WTC11 (cell line): ENCODE data around the gene ATAD3C. TPM values are rescaled to one million over a fixed set of nuclear protein-coding genes. Genes with fewer than 3 reads are reported as not detected.

Source experiments
- ATAC-seq: fragments of 200-7000 bp; cut with Tn5 transposase; 2 replicates; pipeline ENCODE4 v1.10.0; 2021; ENCODE audit warnings: mild to moderate bottlenecking, moderate library complexity
- CTCF ChIA-PET: fragments of 300-600 bp; sonication (Branson Sonifier 250); formaldehyde crosslinking; loops from one replicate; lab custom pipeline; 2021; ENCODE audit warnings: antibody characterized with exemption; lab: Charles Lee
- POLR2A ChIA-PET: fragments of 350-600 bp; sonication (Branson Sonifier 250); formaldehyde crosslinking; loops from one replicate; lab custom pipeline; 2021; ENCODE audit warnings: antibody characterized with exemption; lab: Charles Lee
- DNase-seq: peaks from one replicate; pipeline ENCODE4 v3.0.0; 2021; ENCODE audit warnings: low spot score
- H3K27ac Mint-ChIP-seq: 2 replicates; pipeline ENCODE4 v1.8.0; 2021; ENCODE audit warnings: mixed read lengths
- H3K27me3 Mint-ChIP-seq: 2 replicates; pipeline ENCODE4 v1.8.0; 2021; ENCODE audit warnings: low read depth, mild to moderate bottlenecking, moderate library complexity, mixed read lengths
- H3K36me3 Mint-ChIP-seq: 2 replicates; pipeline ENCODE4 v1.8.0; 2021; ENCODE audit warnings: mixed read lengths
- H3K4me1 Mint-ChIP-seq: 2 replicates; pipeline ENCODE4 v1.8.0; 2022; ENCODE audit warnings: mixed read lengths
- H3K4me3 Mint-ChIP-seq: 2 replicates; pipeline ENCODE4 v1.8.0; 2021; ENCODE audit warnings: mild to moderate bottlenecking, moderate library complexity, mixed read lengths
- H3K9me3 Mint-ChIP-seq: 2 replicates; pipeline ENCODE4 v1.8.0; 2021; ENCODE audit warnings: mixed read lengths
- ETV6 ChIP-seq: sonication (generic); formaldehyde crosslinking; IDR thresholded peaks from 2 replicates; pipeline ENCODE4 v1.8.1; 2022; ENCODE audit warnings: mild to moderate bottlenecking, missing genetic modification reagents
- FOXJ3 ChIP-seq: sonication (generic); formaldehyde crosslinking; IDR thresholded peaks from 2 replicates; pipeline ENCODE4 v1.9.0; 2021; ENCODE audit warnings: missing genetic modification reagents, mild to moderate bottlenecking, borderline replicate concordance
- GTF2I ChIP-seq: fragments of 250-450 bp; sonication (Bioruptor Pico); conservative IDR thresholded peaks from 2 replicates; pipeline ENCODE4 v1.4.0; 2021; ENCODE audit warnings: mild to moderate bottlenecking
- SOX15 ChIP-seq: fragments of 250-450 bp; sonication (Bioruptor Pico); IDR thresholded peaks from 2 replicates; pipeline ENCODE4 v1.9.0; 2021; ENCODE audit warnings: mild to moderate bottlenecking
- TEAD4 ChIP-seq: sonication (generic); formaldehyde crosslinking; IDR thresholded peaks from 2 replicates; pipeline ENCODE4 v1.8.0; 2022; ENCODE audit warnings: mild to moderate bottlenecking, missing genetic modification reagents
- ZNF121 ChIP-seq: sonication (generic); formaldehyde crosslinking; IDR thresholded peaks from 2 replicates; pipeline ENCODE4 v1.8.0; 2023; ENCODE audit warnings: missing genetic modification reagents
- ZNF423 ChIP-seq: fragments of 250-450 bp; sonication (Bioruptor Pico); IDR thresholded peaks from 2 replicates; pipeline ENCODE4 v2.1.2; 2022; ENCODE audit warnings: mild to moderate bottlenecking, moderate library complexity
- total RNA-seq: library from RNA; stranded (reverse); gene quantifications from 3 replicates; pipeline ENCODE4 v1.2.3, GENCODE V29; 2021
- TF ChIP-seq, protein P1 (sequence below): sonication (generic); formaldehyde crosslinking; IDR thresholded peaks from 2 replicates; pipeline ENCODE4 v1.8.1; 2022; ENCODE audit warnings: missing genetic modification reagents, borderline replicate concordance
- TF ChIP-seq, protein P2 (sequence below): sonication (generic); formaldehyde crosslinking; conservative IDR thresholded peaks from 2 replicates; pipeline ENCODE4 v1.8.1; 2023; ENCODE audit warnings: mild to moderate bottlenecking, low read depth, missing genetic modification reagents, moderate library complexity
- TF ChIP-seq, protein P3 (sequence below): sonication (generic); formaldehyde crosslinking; IDR thresholded peaks from 2 replicates; pipeline ENCODE4 v1.8.0; 2022; ENCODE audit warnings: mild to moderate bottlenecking, missing genetic modification reagents
- TF ChIP-seq, protein P4 (sequence below): fragments of 250-450 bp; sonication (Bioruptor Pico); IDR thresholded peaks from 2 replicates; pipeline ENCODE4 v1.9.0; 2021; ENCODE audit warnings: mild to moderate bottlenecking
- TF ChIP-seq, protein P5 (sequence below): fragments of 200-600 bp; IDR thresholded peaks from 2 replicates; pipeline ENCODE4 v1.8.0; 2022; ENCODE audit warnings: antibody characterized with exemption
- TF ChIP-seq, protein P6 (sequence below): sonication (generic); formaldehyde crosslinking; IDR thresholded peaks from 2 replicates; pipeline ENCODE4 v1.8.1; 2023; ENCODE audit warnings: mild to moderate bottlenecking, missing genetic modification reagents

Gene ATAD3C
- total RNA-seq, 1 experiment from 2014 or later = 0.61 TPM

DNA sequence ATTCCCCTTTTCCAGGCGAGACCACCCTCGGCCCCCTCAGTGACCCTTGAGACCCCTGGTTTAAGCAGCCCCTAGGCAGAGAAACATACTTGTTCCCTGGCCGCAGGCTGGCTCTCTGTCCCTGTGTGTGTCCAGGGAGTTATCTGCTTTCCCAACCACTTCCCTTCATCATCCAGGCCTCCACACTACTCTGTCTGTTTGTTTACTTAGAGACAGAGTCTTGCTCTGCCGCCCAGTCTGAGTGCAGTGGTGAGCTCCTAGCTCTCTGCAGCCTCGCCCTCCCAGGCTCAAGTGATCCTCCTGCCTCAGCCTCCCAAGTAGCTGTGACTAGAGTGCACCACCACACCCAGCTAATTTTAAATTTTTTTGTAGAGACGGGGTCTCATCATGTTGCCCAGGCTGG, 19.8 kb upstream of the ATAD3C start:
- CTCF ChIA-PET = interaction anchor here (1.0 to 1.5 kb wide), 4 partner anchors 28 to 138 kb away, joined by 3 to 7 read pairs (median 4); partner anchors contain the start of gene AURKAIP1

DNA sequence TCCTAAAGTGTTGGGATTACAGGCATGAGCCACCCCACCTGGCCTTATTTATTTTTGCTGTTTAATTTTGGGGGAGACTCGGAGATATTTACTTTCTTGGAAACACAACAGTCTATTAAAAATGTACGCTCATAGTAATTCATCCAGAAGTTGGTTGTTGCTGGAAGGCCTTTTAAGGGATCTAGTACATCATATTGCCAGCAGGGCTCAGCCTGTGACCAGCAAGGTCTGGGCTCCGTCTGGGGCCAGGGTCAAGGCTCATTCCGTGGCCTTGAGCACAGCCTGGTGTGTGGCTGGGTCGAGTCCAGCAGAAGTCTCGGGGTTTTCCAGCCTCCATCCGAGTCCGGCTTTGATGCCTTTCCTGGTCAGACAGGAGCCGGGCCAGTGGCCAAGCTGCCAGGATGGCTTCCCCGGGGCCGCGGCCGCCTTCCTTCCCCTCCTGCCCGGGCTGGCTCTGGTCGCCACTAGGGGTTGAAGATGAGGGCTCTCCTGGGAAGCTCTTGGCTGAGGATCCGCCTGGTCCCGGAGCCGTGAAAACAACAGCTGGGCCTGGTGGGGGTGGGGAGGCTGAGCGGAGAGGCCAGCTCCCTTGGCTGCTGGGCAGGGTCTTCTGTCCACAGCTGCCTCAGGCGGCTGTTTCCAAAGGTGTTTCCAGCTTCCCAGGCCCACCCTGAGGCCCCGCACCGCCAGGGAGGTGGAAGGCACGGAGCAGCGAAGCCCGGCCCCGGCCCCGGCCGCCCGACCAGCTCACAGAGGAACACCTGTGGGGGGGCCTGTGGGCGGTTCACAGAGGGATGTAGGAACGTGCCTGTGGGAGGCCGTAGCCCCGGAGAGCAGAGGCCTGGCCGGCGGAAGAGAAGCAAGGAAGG, 19.1 kb upstream of the ATAD3C start:
- POLR2A ChIA-PET = interaction anchor here (0.7 to 1.5 kb wide), 4 partner anchors 10 to 31 kb away, joined by 3 to 5 read pairs (median 5); partner anchors contain the start of genes CCNL2 and MRPL20
- no peak overlapping the region; the same call in 1 of the 2 replicates for H3K27ac Mint-ChIP-seq
- H3K36me3 Mint-ChIP-seq = no peaks in the 10 kb centered on the region
- peaks cover 37% of the 10 kb centered on the region for H3K4me1 Mint-ChIP-seq
- H3K9me3 Mint-ChIP-seq = no peaks in the 10 kb centered on the region
- CTCF ChIA-PET = interaction anchor here (0.5 to 1.6 kb wide), 10 partner anchors 11 to 635 kb away, joined by 3 to 11 read pairs (median 4); partner anchors contain the start of genes AURKAIP1 and CCNL2
- ATAC-seq (peak; percentile 9), DNase-seq (peak; percentile 62)
- H3K27me3 Mint-ChIP-seq = peaks cover 2% of the 10 kb centered on the region; the same call in 1 of the 2 replicates
- H3K4me3 Mint-ChIP-seq = no peak overlapping the region
- TF ChIP-seq FOXJ3 (CRISPR knock-in tag) = no peak
- TF ChIP-seq, protein P1, sequence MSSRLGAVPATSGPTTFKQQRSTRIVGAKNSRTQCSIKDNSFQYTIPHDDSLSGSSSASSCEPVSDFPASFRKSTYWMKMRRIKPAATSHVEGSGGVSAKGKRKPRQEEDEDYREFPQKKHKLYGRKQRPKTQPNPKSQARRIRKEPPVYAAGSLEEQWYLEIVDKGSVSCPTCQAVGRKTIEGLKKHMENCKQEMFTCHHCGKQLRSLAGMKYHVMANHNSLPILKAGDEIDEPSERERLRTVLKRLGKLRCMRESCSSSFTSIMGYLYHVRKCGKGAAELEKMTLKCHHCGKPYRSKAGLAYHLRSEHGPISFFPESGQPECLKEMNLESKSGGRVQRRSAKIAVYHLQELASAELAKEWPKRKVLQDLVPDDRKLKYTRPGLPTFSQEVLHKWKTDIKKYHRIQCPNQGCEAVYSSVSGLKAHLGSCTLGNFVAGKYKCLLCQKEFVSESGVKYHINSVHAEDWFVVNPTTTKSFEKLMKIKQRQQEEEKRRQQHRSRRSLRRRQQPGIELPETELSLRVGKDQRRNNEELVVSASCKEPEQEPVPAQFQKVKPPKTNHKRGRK (CRISPR knock-in tag) = no peak
- TF ChIP-seq, protein P2, sequence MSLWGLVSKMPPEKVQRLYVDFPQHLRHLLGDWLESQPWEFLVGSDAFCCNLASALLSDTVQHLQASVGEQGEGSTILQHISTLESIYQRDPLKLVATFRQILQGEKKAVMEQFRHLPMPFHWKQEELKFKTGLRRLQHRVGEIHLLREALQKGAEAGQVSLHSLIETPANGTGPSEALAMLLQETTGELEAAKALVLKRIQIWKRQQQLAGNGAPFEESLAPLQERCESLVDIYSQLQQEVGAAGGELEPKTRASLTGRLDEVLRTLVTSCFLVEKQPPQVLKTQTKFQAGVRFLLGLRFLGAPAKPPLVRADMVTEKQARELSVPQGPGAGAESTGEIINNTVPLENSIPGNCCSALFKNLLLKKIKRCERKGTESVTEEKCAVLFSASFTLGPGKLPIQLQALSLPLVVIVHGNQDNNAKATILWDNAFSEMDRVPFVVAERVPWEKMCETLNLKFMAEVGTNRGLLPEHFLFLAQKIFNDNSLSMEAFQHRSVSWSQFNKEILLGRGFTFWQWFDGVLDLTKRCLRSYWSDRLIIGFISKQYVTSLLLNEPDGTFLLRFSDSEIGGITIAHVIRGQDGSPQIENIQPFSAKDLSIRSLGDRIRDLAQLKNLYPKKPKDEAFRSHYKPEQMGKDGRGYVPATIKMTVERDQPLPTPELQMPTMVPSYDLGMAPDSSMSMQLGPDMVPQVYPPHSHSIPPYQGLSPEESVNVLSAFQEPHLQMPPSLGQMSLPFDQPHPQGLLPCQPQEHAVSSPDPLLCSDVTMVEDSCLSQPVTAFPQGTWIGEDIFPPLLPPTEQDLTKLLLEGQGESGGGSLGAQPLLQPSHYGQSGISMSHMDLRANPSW (CRISPR knock-in tag) = no peak
- no peak for TF ChIP-seq TEAD4
- TF ChIP-seq, protein P3, sequence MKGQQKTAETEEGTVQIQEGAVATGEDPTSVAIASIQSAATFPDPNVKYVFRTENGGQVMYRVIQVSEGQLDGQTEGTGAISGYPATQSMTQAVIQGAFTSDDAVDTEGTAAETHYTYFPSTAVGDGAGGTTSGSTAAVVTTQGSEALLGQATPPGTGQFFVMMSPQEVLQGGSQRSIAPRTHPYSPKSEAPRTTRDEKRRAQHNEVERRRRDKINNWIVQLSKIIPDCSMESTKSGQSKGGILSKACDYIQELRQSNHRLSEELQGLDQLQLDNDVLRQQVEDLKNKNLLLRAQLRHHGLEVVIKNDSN (CRISPR knock-in tag) = no peak
- TF ChIP-seq, protein P4, sequence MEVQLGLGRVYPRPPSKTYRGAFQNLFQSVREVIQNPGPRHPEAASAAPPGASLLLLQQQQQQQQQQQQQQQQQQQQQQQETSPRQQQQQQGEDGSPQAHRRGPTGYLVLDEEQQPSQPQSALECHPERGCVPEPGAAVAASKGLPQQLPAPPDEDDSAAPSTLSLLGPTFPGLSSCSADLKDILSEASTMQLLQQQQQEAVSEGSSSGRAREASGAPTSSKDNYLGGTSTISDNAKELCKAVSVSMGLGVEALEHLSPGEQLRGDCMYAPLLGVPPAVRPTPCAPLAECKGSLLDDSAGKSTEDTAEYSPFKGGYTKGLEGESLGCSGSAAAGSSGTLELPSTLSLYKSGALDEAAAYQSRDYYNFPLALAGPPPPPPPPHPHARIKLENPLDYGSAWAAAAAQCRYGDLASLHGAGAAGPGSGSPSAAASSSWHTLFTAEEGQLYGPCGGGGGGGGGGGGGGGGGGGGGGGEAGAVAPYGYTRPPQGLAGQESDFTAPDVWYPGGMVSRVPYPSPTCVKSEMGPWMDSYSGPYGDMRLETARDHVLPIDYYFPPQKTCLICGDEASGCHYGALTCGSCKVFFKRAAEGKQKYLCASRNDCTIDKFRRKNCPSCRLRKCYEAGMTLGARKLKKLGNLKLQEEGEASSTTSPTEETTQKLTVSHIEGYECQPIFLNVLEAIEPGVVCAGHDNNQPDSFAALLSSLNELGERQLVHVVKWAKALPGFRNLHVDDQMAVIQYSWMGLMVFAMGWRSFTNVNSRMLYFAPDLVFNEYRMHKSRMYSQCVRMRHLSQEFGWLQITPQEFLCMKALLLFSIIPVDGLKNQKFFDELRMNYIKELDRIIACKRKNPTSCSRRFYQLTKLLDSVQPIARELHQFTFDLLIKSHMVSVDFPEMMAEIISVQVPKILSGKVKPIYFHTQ (CRISPR knock-in tag) = no peak
- TF ChIP-seq ZNF423 (CRISPR knock-in tag) = peak; percentile 69

More for the DNA sequence above, 19.8 kb upstream of the ATAD3C start:
- POLR2A ChIA-PET = interaction anchor here (1.1 to 1.5 kb wide), 2 partner anchors 22 to 27 kb away, joined by 5 read pairs; partner anchors contain the start of gene MRPL20
- Mint-ChIP-seq H3K27ac (no peak overlapping the region), H3K27me3 (no peaks in the 10 kb centered on the region), H3K36me3 (no peaks in the 10 kb centered on the region), H3K9me3 (no peaks in the 10 kb centered on the region), H3K4me3 (peak overlapping the region; percentile 12; the same call in 1 of the 2 replicates), H3K4me1 (peaks cover 37% of the 10 kb centered on the region)
- DNase-seq (no peak), ATAC-seq (no peak)
- TF ChIP-seq ETV6 (no peak), GTF2I (CRISPR knock-in tag) (no peak; the same call in 1 of the 2 replicates), SOX15 (CRISPR knock-in tag) (no peak), ZNF121 (peak; percentile 94)
- TF ChIP-seq, protein P3 (CRISPR knock-in tag) = no peak
- TF ChIP-seq, protein P5, sequence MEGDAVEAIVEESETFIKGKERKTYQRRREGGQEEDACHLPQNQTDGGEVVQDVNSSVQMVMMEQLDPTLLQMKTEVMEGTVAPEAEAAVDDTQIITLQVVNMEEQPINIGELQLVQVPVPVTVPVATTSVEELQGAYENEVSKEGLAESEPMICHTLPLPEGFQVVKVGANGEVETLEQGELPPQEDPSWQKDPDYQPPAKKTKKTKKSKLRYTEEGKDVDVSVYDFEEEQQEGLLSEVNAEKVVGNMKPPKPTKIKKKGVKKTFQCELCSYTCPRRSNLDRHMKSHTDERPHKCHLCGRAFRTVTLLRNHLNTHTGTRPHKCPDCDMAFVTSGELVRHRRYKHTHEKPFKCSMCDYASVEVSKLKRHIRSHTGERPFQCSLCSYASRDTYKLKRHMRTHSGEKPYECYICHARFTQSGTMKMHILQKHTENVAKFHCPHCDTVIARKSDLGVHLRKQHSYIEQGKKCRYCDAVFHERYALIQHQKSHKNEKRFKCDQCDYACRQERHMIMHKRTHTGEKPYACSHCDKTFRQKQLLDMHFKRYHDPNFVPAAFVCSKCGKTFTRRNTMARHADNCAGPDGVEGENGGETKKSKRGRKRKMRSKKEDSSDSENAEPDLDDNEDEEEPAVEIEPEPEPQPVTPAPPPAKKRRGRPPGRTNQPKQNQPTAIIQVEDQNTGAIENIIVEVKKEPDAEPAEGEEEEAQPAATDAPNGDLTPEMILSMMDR = no peak
- TF ChIP-seq, protein P4 (CRISPR knock-in tag) = no peak
- TF ChIP-seq, protein P6, sequence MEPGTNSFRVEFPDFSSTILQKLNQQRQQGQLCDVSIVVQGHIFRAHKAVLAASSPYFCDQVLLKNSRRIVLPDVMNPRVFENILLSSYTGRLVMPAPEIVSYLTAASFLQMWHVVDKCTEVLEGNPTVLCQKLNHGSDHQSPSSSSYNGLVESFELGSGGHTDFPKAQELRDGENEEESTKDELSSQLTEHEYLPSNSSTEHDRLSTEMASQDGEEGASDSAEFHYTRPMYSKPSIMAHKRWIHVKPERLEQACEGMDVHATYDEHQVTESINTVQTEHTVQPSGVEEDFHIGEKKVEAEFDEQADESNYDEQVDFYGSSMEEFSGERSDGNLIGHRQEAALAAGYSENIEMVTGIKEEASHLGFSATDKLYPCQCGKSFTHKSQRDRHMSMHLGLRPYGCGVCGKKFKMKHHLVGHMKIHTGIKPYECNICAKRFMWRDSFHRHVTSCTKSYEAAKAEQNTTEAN (CRISPR knock-in tag) = no peak
